SIG-M5 treated with dmso at 0.1 percent for 504 hours (cell line): ENCODE data around the gene SELENOT.
"Not testable (repeated sequence)": the region's sequence is repeated elsewhere in the genome, so short reads cannot be mapped to it uniquely, and the experiment has no call there.

ENCODE experiments used
- DNase-seq: peaks from one replicate; lab custom pipeline; 2025; ENCODE audit not compliant: unreplicated experiment; lab: John Stamatoyannopoulos, UW

The SELENOT gene

DNA sequence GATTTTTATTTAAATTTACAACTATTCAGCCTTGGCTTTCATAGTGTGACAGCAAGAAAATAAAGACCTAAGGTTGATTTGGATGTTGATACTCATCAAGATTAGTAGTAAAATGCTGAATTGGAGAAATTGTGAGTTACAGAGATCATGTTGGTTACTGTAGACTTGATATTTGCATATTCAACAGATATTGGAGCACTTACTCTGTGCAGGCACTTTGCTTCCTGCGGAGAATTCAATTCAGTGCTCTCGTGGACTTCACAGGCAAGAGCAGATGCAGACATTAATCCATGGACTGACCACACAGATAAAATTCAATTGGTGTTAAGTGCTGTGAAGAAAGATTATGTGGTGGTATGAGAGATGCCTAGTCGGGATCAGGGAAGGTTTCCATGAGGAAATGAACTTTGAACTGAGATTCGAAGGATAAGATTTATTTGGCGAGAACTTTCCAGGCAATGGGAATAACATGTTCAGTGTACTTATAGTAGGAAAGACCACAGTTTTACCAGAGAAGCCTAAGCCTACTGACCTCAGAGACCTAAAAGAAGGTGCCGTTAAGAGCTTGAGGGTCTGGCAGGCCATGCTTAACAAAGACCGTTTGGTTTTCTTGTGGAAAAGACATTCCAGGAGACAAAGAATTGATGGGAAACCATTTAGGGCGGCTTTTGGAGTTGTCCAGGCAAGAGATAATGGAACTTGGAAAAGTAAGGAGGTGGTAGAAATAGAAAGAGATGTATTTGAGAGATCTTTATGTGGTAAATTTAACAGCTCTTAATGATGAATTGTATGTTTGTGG is 4.3 kb downstream of the SELENOT start:
- no peak for DNase-seq

DNA sequence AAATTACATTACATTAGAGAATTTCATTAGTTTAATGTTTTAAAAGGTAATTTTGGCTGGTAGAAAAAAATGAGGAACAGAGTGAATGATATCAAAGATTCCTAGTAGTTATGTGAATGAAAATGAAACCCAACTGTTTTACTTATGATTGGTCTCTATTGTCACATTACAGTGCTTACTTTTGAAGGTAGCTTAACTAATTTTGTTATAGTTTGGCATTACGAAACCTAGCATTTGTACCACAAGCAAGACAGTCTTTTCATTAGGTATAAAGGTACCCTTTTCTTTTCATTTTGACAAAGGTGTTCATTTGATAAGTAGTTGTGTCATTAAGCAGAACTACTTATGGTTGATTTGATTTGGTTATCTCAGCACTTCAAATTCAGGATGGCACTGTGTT is 6.9 kb downstream of the SELENOT start:
- no peak for DNase-seq

DNA sequence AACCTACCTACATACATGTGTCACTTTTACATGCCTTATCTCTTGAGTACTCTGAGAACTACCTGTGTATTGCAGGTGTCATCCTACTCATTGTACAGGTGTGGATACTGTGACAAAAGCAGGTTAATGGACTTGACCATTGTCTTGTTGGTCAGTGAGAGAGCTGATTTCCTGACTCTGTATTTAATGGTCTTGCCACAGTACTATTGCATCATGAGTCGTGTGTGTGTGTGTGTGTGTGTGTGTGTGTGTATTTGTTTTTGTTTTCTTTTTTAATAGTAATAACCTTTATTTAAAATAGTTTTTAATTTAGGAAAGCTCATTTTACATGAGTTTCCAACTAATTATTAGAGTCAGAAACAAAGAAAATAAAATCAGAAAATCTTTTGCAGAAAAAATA is 7.7 kb downstream of the SELENOT start:
- no peak for DNase-seq

DNA sequence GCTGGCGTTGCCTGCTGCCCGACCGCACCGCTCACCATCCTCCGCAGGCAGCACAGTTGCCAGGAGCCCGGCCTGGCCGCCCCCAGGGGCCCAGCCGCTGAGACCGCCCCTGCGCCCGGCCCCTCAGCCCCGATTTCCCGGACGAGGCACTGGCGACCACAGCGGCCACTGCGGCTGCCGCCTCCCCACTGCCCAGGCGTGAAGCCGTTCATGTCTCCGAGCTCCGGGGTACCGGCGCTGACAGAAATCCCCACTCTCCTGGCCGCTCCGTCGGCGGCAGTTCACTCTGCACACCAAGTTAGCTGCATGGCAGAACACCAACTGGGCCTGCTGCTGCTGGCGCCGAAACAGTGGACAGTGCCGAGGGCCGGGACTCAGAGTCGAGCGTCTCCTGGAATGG is 8.5 kb downstream of the SELENOT start:
- no peak for DNase-seq

DNA sequence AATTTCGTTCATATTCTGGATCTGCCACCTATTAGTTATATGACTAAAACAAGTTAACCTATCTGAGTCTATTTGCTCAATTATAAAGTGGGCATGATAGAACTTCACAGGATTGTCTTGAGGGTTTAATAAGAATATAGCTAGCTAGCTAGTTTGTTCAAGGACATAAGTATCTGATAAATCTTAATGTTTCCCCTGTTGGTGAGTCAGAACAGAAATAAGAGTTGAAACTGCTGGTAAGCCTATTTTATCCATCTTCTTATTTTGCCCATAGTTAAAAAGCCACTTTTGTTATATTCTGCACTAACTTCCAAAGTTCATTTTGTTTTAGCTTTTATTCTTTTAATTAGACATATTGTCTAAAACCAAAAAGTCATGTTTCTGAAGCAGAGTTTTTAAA is 9.4 kb downstream of the SELENOT start:
- DNase-seq: no peak

DNA sequence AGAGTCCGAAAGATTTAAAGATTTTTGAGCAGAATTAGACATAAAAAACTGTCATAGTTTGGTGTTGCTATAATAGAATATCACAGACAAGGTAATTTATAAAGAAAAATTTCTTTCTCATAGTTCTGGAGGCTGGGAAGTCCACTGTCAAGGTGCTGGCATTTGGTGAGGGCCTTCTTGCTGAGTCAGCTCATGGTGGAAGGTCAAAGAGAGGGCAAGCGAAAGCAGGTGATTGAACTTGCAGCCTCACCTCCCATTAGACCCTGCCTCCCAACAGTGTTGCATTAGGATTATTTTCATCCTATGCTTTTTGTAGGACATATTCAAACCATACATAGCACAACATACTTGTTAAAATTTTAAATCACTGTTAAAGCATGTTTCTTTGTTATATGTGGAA is 9.9 kb downstream of the SELENOT start:
- DNase-seq: no peak

DNA sequence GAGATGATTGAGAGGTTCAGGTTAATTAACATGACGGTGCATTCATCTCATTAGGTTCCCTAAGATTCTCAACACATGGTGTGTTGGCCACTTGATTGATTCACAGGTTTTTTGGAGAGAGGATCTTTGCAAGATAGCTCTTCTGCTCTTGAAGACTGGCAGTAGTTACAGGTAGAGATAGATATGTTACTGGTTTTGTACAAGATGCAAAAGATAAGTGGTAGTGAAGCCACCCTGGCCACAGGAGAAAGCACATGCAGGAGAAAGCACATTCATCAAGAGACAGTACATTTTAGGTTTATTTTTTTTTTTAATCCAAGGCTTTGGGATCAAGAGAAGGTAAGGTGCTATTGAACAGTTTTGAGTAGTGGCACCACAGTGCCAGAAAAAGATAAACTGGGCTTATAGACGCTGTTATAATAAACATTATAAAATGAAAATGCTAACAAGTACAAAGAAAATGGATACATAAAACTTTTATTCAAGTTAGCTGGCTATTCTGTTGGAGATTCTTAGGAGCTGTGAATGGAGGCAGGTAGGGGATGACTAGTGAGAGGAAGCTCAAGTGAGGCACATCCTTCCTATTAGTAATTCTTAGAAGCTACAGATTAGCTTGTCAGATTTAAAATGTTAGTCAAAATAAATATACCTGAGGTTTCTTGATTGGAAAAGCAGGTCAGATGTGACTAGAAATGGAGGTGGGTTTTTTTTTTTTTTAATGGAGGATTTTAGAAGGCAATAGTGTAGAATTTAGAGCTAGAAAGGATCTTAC is 10.8 kb downstream of the SELENOT start:
- DNase-seq: no peak

DNA sequence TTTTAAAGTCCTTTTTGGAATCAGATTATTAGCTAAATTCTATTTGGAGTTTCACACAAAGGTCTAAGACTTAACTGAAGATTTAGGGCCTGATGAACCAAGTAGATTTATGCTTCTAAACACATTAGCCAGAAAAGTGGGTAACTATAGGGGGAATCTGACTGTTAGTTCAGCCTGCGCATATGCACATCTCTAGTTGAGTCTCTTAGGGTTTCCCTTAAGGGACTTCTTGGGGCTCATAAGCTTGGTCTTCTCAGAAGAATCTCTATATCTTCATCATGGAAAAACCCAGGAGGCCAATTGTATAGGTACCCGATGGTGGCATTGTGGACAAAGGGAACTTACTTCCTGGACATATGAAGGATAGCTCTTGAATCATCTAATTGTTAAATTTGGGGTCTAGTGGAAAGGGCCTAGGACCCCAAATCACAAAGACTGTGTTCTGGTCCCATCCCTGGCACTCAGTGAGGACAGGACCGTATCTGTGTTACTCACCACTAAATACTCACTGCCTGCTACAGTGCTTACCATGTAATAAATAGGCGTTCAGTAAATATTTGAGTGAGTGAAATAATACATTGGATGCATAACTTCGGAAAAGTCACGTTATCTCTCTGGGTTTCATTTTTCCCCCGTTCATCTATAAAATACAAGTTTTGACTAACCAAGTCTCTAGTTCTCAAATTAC is 17.0 kb downstream of the SELENOT start:
- no peak for DNase-seq

DNA sequence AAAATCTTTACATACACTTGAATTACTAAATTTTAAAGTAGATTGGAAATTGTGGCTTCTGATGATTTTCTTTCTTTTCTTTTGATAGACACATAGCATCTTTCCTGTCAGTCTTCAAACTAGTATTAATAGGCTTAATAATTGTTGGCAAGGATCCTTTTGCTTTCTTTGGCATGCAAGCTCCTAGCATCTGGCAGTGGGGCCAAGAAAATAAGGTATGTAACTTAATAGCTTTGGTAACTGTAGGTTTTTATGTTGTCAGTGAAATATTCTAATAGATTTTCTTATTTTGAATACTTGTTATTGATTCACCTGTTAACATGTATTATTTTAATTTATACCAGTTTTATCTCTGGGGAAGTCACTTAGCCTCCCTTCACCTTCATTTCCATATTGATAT is 19.8 kb downstream of the SELENOT start:
- not testable (repeated sequence) for DNase-seq

DNA sequence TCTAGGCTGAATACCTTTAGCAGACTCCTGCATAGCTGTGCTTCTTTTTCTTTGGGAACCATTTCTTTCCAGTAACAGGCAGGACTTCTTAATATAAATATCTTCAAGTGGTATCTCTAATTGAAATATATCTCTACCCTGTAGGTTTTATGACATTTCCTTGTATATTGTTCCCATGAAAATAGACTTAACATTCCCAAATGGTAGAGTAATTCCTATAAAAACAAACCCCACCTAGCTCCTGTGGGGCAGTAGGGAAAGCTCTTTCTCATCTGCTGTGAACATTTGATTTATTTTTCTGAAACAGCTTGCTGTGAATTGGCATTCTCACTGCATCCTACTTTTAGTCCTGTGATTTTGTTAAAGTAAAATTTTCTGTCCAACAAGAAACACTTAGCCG is 20.8 kb downstream of the SELENOT start:
- DNase-seq: no peak

DNA sequence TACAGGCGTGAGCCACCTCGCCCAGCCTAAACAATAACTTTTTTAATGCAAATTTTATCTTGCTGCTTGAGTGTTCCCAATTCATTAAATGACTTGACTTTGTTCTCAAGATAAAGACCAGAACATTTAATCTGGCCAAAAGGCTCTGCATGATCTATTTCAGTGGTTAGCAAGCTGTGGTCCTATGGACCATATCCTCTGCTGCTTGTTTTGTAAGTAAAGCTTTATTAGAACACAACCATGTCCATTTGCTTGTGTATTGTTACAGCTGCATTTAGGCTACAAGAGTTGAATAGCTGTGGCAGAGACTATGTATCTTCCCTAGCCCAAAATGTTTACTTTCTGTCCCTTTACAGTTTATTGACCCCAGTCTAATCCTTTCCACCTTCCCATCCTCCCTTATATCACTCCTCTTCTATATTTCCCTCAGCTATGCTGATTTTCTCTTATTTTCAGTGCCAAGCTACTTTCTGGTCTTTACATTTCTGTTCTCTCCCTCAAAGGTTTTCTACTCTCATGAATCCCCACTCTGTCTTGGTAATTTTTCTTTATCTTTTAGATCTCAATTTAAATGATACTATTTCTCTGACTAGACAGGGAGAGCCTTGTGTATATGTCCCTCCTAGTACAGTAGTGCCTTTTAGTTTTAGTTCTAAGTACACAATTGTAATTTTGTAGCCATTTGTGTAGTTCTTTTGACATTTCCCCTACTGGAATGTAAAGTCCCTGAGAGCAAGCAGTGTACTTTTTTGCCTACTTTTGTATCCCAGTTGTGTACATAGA is 23.2 kb downstream of the SELENOT start:
- DNase-seq: no peak

DNA sequence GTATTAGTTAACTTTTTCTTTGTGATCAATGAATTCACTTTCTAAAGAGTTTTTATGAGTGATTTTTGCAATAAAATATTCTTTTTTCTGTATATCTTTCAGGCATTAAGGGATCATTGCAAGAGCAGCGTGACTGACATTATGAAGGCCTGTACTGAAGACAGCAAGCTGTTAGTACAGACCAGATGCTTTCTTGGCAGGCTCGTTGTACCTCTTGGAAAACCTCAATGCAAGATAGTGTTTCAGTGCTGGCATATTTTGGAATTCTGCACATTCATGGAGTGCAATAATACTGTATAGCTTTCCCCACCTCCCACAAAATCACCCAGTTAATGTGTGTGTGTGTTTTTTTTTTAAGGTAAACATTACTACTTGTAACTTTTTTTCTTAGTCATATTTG is 24.4 kb downstream of the SELENOT start:
- DNase-seq: no peak

DNA sequence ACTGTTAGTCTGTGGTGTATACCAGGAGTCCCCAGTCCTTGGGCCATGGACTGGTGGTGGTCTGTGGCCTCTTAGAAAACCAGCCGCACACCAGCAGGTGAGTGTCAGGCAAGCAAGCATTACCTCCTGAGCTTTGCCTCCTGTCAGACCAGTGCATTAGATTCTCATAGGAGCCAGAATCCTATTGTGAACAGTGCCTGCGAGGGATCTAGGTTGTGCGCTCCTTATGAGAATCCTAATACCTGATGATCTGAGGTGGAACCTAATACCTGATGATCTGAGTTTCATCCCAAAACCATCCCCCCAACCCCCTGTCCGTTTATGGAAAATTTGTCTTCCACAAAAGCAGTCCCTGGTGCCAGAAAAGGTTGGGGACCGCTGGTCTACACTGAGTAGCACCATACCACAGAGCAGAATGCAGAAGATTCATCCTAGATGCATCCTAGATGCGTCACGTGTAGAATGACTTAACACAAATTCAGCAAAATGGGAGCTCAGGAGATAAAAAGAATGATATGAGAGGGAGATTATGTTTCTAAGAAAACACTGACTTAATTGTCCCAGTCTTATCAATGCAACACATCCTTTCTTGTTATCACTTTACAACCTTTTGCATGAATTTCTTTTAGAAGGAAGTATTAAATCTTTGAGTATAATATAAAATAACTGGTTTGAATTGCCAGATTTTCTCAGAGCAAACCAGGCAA is 28.5 kb downstream of the SELENOT start:
- no peak for DNase-seq

DNA sequence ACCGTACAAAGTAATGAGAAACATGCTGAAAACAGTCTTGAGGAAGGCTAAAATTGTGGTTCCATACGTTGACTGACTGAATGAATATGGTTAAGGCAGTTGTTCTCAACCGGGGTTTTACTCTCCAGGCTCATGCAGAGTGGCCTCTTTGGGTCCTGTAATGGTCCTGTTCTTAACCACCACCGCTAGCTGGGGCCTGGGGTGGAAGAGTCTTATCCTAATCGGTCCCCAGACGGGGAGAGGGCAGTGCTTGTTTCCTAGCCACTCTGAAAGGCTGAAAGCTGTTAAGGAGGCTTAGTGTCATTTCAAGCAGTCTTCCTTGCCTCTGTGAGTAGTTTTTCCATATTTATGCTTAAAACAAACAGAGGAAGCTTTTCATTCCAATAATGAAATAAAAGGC is 32.0 kb downstream of the SELENOT start:
- no peak for DNase-seq

DNA sequence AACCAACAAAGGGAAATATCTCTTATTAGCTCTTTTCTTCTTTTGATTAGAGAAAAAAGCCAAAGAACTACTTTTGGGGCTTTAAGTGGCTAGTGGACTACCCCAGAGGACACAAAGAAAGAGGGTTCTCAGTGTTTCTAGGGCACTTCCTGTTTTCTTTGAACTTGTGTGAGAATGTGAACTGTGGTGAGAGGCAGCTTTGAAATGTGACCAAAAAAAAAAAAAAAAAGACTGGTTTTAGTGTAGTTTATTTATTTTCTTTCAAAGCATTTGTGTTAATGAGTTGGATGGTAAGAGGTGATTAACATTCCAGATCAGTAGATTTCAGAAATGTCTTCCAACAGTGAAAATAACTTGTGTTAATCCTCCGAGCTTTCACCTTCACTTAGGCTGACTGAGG is 32.4 kb downstream of the SELENOT start:
- peak; percentile 42 for DNase-seq

DNA sequence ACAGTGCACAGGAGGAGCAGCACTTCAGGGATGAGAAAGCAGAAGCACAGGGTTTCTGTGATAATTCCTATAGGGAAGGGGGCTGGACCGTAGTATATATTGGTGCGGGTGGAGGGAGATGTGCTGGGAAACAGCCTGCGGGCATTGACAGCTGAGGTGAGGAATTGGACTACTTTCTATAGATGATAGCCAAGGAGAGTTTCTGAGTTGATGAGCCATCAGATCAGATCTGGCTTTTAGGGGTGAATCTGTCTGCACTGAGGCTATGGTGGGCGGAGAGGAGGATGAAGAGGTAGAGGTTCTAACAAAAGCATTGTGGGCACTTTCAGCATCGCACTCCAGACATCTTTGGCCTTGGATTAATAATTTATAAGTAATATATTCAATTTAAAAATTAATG is 33.1 kb downstream of the SELENOT start:
- no peak for DNase-seq

DNA sequence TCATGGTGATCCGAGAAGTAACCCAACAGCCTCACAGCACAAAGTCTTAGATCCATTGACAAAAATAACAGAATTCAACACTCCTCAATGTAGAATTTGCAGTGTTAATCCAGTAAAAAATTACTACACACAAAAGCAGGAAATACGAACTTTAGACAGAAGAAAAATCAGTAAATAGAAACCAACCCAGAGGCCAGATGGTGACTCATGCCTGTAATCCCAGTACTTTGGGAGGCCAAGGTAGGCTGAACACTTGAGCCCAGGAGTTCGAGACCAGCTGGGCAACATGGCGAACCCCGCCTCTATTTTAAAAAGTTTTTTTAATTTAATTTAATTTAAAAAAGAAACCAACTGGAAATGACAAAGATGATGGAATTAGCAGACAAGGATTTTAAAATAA is 36.1 kb downstream of the SELENOT start:
- DNase-seq: no peak

DNA sequence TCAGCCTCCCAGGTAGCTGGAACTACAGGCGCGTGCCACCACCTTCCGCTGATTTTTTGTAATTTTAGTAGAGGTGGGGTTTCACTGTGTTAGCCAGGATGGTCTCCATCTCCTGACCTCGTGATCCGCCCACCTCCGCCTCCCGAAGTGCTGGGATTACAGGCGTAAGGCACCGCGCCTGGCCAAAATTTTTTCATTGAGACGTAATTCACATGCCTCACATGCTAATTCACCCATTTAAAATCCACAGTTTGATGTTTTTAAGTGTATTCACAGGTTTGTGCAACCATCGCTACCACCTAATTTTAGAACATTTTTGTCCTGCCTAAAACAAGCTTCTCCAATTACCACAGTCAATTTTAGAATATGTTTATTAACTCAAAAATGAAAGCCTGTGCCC is 37.1 kb downstream of the SELENOT start:
- no peak for DNase-seq

DNA sequence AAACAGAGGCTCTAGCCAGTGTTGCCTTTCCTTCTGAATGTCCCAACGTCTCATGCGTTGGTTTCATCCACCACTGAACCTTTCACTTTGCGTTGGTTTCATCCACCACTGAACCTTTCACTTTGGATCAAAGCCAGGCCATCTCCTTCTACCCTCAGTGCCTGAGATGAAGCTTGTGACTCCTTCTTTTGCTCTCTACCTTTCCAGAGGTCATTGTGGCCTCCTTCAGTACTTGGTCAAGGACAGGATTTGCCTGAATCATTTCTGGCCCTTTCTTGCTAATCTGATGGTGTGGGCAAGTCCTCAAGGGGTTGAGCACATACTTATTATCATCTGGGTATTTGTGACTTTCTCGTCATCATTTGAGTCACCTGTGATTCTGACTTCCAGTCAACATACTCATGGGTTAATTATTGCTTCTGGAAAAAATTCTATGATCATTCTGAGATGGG is 50.0 kb downstream of the SELENOT start:
- DNase-seq: no peak

DNA sequence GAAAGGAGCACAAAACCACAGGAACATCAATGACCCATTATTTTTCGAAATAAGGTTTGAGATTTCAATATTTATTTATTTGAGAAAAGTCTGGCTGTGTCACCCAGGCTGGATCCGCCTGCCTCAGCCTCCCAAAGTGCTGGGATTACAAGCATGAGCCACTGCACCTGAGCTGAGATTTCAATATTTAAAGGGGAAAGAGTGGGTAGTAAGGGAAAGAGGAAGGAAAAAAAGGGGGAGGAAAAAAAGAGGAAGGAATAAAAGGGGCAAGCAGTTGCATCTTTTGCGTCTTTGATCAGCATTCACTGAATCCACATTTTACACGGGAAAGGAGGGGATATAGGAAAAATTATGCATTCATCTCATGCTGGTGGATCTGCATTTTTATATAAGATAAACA is 53.2 kb downstream of the SELENOT start:
- DNase-seq: no peak
